Suppressor macrophage (primary cell): Measurements from ENCODE around the gene PLXNA1.

Experiments used
- DNase-seq, 4 experiments: peaks; one replicate each; pipeline ENCODE4 v3.0.0-alpha.2; 2020 to 2022

Gene PLXNA1

DNA sequence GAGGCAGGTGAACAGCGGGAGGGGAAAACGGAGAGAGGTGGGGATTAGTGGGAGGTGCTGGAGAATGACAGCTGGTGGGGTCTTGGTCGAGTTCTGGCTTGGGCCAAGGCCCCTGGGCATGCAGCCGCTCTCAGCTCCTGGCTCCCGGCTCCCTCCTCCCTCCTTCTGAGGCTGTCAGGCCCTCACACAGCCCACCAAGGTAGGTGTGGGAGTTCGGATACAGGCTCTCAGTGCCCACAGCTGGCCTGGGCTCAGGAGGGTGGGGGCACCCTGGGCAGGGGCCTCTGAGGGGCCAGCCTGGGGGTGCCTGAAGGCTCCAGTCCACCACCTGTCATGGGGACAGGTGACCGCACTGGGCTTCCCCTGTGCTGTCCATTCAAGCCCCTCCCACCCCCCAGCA, 39.9 kb downstream of the PLXNA1 start:
- no peak for DNase-seq

DNA sequence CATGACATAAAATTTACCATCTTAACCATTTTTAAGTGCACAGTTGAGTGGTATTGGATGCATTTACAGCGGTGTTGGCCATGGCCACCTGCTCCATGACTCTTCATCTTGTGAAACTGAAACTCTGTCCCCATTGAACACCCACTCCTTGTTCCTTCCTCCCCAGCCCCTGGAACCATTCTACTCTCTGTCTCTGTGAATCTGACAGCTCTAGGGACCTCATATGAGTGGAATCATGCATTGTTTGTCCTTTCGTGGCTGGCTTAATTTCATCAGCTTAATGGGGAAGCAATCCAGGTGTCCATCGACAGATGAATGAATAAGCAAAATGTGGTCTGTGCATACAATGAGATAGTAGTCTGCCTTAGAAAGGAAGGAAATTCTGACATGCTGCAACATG, 42.5 kb downstream of the PLXNA1 start:
- peak; percentile 44 to 67 (median 62) for DNase-seq

DNA sequence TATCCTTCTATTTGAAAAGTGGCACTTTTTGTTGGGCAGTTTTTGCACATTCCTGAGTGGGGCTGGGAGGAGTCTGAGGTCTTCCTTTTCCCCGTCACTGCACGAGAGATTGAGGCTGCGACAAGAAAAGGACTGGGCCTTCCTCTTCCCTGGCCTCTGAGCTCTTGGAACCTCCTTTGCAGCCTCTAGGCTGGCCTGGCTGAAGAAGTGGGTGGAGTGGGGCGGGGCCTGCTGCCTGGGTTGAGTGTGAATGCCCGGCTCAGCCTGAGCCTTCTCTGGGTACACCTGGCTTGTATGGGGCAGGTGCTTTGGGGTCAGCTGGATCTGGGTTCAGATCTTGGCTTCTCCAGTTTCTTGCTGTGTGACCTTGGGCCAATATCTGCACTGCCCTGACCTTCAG, 43.1 kb downstream of the PLXNA1 start:
- DNase-seq, result peak in 3 of 4 experiments; percentile 12 to 29 (median 22)

DNA sequence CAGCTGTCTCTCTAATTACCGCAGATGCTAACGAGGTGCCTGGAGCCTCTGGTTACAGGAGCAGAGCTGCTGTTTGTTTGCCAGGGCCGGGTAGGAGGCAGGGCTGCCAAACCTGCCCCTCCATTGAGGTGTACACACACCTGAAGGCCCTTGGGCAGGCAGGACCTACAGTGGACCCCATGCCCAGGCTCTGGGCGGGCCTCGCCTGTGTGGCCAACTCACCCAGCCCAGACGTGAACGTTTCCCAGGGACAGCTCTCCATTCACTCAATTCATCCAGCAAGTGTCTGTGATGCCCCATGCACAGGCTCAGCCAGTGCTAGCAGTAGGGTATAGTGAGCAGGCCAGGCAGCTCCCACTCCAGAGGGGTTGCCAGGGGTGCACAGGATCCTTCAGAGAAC, 43.7 kb downstream of the PLXNA1 start:
- no peak for DNase-seq

DNA sequence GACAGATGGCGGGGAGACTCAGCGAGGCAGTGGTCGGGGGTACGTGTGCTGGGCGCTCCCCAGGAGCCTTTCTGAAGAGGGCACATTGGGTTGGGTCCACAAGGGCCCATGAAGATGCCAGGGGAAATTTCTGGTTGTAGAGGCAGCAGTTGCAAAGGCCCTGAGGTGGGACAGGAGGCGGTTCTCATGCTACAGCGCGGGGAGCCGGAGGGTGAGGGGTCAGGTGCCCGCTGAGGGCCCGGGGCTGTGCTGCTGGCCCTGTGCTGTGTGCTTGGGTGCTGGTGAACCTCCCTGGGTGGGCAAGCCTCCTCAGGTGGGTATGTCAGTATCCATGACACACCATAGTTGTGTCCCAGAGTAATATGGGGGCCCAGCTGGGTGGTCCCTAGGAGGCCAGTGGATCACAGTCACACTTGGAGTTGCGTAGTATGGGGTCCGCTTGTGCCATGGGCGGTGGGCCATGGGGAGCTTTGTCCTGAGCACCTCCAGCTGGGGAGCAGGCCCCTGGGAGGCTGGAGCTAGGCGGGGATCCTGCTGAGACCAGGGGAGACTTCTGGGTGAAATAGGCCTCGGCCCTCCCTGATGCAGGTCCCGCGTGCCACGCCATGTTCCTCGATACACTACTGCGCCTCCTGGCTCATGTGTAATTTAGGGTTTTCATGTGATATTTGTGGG, 44.3 kb downstream of the PLXNA1 start:
- DNase-seq, result no peak

DNA sequence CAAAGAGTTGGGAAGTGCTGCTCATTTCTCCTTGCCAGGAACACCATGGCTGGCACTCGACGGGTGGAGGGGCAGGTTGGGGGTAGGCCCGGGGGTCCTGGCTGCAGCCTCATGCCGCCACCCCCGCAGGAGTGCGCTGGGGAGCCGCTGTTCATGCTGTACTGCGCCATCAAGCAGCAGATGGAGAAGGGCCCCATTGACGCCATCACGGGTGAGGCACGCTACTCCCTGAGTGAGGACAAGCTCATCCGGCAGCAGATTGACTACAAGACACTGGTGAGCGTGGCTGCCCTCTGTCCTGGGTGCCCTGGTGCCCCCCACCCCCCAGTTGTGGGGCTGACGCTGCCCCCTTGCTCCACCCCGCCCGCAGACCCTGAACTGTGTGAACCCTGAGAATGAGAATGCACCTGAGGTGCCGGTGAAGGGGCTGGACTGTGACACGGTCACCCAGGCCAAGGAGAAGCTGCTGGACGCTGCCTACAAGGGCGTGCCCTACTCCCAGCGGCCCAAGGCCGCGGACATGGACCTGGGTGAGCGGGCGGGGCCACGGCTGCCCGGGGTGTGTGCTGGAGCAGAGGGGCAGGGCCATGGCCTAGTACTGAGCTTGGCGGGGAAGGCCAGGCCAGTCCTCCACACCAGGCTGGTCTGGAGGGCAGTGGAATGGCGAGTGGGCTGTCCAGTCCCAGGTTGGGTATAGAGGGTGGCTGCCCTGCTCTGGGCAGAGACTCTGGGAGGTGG, 45.1 kb downstream of the PLXNA1 start:
- no peak for DNase-seq

DNA sequence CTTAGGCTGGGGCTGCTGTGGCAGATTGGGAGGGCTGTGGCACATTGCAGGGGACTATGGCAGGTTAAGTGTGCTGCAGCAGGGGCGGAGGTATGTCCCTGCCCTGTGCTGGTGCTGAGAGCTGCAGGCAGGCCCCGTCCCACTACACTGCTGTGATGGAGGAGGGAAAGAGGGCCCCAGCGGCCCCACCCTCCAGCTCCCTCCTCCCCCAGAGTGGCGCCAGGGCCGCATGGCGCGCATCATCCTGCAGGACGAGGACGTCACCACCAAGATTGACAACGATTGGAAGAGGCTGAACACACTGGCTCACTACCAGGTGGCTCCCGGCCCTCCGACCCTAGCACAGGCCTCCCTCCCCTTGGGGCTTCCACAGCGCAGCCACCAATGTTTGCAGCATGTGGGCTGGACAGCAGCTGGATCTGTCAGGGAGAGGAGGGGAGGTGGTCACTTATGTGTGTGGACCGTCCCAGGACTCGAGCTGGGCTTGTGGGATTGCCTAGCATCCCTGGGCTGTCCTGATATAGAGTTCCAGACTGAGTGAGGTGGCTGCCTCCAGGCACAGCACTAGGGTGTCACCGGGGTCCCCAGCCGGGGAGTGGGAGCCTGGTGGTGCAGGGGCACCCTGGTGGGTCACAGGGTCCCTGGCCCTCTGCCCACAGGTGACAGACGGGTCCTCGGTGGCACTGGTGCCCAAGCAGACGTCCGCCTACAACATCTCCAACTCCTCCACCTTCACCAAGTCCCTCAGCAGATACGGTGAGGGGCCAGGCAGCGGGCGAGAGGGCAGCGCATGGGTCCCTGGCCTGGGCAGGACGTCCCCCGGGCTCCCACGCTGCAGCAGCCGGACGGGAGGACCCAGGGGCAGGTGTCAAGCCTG, 46.1 kb downstream of the PLXNA1 start:
- DNase-seq, result no peak

DNA sequence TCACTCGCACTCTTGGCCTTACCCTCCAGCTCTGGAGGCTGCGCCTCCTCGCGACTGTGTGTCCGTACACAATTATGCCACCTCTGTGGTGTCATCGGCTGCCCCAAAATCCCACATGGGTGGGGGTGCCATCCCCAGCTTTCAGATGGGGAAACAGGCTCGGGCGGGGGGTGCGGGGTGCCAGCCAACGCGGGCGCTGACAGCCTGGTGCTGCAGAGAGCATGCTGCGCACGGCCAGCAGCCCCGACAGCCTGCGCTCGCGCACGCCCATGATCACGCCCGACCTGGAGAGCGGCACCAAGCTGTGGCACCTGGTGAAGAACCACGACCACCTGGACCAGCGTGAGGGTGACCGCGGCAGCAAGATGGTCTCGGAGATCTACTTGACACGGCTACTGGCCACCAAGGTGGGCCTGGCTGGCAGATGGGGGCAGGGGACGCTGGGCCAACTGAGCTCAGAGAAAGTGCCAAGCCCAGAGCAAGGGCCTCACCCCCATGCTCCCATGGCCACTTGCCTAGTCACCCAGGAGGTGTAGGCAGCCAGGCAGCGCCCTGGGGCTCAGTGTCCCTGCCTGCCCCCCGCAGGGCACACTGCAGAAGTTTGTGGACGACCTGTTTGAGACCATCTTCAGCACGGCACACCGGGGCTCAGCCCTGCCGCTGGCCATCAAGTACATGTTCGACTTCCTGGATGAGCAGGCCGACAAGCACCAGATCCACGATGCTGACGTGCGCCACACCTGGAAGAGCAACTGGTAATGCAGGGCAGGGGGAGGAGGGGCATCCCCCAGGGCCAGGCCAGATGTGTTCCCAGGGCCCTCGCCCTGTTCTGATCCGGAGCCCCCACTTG, 47.0 kb downstream of the PLXNA1 start:
- no peak for DNase-seq

DNA sequence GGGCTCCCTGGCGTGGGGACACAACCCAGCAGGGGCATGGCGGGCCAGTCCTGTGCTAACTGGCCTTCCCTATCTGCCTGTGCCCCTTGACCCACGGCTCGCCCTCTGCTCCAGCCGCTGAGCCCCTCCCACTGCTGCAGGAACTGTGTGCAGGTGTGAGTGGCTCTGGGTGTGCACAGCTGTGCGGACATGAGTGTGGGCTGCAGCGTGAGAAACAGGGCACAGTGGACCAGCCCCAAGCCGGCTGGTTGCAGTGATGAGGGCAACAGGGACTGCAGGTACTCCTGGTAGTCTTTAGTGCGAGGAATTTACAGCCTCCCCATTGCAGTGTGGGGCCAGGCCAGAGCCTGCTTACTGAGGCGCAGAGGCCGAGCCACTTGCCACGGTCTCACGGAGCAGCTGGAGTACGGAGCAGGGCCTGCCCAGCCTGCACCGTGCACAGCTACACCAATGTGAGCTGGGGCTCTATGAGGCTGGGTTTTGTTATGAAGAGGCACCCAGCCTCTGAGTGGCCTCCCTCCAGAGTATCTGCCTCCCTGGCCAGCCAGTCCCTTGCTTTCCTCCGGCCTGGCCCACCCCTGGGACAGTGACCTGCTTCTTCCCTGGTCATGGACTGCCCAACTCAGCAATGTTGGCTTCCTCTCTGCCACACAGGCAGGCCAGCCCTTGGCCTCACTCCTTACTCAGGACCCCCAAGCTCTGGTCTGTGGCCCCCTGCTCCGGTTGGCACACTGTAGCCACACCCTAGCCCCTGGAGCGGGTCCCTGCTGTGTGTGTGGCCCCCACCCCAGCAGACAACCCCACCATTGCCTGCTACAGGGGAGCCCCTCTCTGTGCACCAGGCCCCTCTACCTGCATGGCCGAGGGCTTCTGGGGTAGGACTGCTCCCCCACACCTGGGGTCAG, 47.8 kb downstream of the PLXNA1 start:
- no peak for DNase-seq

DNA sequence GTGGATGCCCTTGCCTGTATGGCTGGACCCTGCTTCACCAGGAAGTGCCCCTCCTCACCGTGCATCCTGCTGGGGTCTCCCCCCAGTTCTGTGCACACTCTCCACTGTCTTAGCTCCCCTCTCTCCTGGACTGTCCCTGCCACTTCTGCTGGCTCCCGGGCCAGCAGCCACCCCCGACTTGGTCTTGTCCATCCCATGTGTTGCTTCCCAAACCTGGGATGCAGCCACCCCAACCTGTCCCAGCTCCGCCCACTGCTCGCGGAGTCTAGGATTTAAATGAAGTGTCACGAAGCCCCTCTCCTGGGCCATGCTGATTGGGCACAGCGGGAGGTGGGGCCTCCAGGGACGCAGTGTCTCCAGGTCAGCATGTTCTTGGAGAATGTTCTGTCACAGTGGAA, 48.5 kb downstream of the PLXNA1 start:
- DNase-seq, result no peak

DNA sequence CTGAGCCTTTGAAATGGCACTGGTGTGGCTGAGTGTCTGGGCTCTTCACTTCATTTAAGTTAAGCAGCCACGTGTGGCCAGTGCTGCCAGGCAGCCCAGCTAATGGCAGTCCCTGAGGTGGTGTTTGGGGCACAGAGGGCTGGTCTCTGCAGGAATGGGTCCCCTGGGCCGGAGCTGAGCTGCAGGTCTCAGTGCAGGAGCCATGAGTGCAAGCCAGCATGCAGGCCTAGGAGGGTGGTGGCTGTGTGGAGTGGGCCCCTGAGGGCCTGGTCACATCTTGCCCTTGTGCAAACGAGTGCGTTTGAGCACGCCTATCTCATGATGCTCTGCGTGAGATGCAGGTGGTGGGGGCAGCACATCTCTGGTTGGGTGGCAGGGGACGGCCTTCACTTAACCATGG, 48.9 kb downstream of the PLXNA1 start:
- DNase-seq, result no peak

DNA sequence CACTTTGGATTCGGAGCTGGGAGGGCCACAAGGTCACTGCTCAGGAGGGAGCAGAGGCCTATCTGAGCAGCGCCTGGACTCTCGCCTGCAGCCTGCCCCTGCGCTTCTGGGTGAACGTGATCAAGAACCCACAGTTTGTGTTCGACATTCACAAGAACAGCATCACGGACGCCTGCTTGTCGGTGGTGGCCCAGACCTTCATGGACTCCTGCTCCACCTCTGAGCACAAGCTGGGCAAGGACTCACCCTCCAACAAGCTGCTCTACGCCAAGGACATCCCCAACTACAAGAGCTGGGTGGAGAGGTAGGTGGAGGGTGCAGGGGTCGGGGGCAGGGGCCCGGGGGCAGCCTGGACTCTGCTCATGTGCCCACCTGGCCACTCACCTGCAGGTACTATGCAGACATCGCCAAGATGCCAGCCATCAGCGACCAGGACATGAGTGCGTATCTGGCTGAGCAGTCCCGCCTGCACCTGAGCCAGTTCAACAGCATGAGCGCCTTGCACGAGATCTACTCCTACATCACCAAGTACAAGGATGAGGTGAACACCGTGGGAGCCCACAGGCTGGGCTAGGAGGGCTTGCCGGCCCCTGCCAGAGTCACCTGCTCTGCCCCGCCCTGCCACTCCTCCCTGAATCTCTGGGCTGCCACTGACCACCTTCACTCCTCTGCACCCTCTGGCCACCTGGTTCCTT, 49.5 kb downstream of the PLXNA1 start:
- no peak for DNase-seq
